NCI-H2196 (cell line): ENCODE measurements around the gene MINK1.
A peak's percentile ranks its signal among the peaks of the same experiment; 100 is the strongest.
"Not testable (repeated sequence)": the region's sequence is repeated elsewhere in the genome, so short reads cannot be mapped to it uniquely, and the experiment has no call there.

Source experiments
- DNase-seq: peaks from one replicate; lab custom pipeline; 2025; ENCODE audit not compliant: unreplicated experiment; lab: John Stamatoyannopoulos, UW

Gene MINK1

GRCh38 chr17:4869058-4869998 is 36.2 kb downstream of the MINK1 start:
- not testable (repeated sequence) for DNase-seq

GRCh38 chr17:4870855-4871254 is 37.7 kb downstream of the MINK1 start:
- no peak for DNase-seq

- no peak for DNase-seq
These were observed 39.6 kb downstream of the MINK1 start for GRCh38 chr17:4872786-4873185.

GRCh38 chr17:4877089-4877488 is 43.9 kb downstream of the MINK1 start:
- no peak for DNase-seq

- no peak for DNase-seq
These were observed 46.5 kb downstream of the MINK1 start for GRCh38 chr17:4879601-4880000.

- DNase-seq = no peak
These were observed 47.7 kb downstream of the MINK1 start for GRCh38 chr17:4880857-4881256.

- DNase-seq = peak; percentile 64
These were observed 48.8 kb downstream of the MINK1 start for GRCh38 chr17:4881761-4882555.

GRCh38 chr17:4884489-4884888 is 51.3 kb downstream of the MINK1 start:
- no peak for DNase-seq

GRCh38 chr17:4886830-4887229 is 53.7 kb downstream of the MINK1 start:
- no peak for DNase-seq

GRCh38 chr17:4887581-4887980 is 54.4 kb downstream of the MINK1 start:
- DNase-seq = no peak

GRCh38 chr17:4891411-4892410 is 58.6 kb downstream of the MINK1 start:
- DNase-seq = no peak

GRCh38 chr17:4892499-4893221 is 59.5 kb downstream of the MINK1 start:
- no peak for DNase-seq

GRCh38 chr17:4893272-4893671 is 60.1 kb downstream of the MINK1 start:
- no peak for DNase-seq

- no peak for DNase-seq
These were observed 60.8 kb downstream of the MINK1 start for GRCh38 chr17:4893721-4894560.

GRCh38 chr17:4895121-4895520 is 62.0 kb downstream of the MINK1 start:
- DNase-seq = no peak

GRCh38 chr17:4895657-4896331 is 62.7 kb downstream of the MINK1 start:
- DNase-seq = no peak

GRCh38 chr17:4896332-4897197 is 63.4 kb downstream of the MINK1 start:
- DNase-seq = no peak

- no peak for DNase-seq
These were observed 64.1 kb downstream of the MINK1 start for GRCh38 chr17:4897198-4897687.
